H1 (cell line): ENCODE measurements around the gene SNX15. TPM values are rescaled to one million over a fixed set of nuclear protein-coding genes. Genes with fewer than 3 reads are reported as not detected.

ENCODE experiments used
- CTCF ChIA-PET: fragments of 300-600 bp; sonication (Branson Sonifier 250); formaldehyde crosslinking; loops from one replicate; lab custom pipeline; 2021; ENCODE audit not compliant: partially characterized antibody; lab: Charles Lee
- POLR2A ChIA-PET: fragments of 300-600 bp; sonication (Branson Sonifier 250); formaldehyde crosslinking; loops from one replicate; lab custom pipeline; 2021; ENCODE audit warnings: inconsistent platforms; ENCODE audit not compliant: partially characterized antibody; lab: Charles Lee
- DNase-seq, 2 experiments: peaks; one replicate each; pipeline versions ENCODE4 v3.0.0 to v3.0.0-alpha.2; 2010 to 2022; ENCODE audit warnings: low spot score in 2 of 2, low read depth in 1 of 2, mixed read lengths in 1 of 2
- FAIRE-seq: peaks from 2 replicates; lab custom pipeline; 2011; peaks lifted over from hg19 to GRCh38; lab: Jason Lieb, UNC
- H2AFZ ChIP-seq: 2 replicates; pipeline ENCODE4 v1.8.1; 2012; ENCODE audit warnings: low read length, inconsistent platforms
- H2AK5ac ChIP-seq: 2 replicates; pipeline ENCODE4 v1.6.1; 2013; ENCODE audit warnings: low read depth, low read length
- H2BK120ac ChIP-seq: replicated peaks from 2 replicates; pipeline ENCODE3; 2013; ENCODE audit warnings: low read depth, low read length, inconsistent platforms
- H2BK12ac ChIP-seq: 2 replicates; pipeline ENCODE4 v1.6.1; 2013; ENCODE audit warnings: low read depth, low read length
- H2BK15ac ChIP-seq: 2 replicates; pipeline ENCODE4 v1.6.1; 2013; ENCODE audit warnings: low read length
- H2BK20ac ChIP-seq: 2 replicates; pipeline ENCODE4 v1.6.1; 2013; ENCODE audit warnings: low read length
- H2BK5ac ChIP-seq: 2 replicates; pipeline ENCODE4 v1.6.1; 2013; ENCODE audit warnings: low read depth, low read length
- H3K14ac ChIP-seq: 2 replicates; pipeline ENCODE4 v1.6.1; 2013; ENCODE audit warnings: inconsistent platforms; ENCODE audit not compliant: insufficient read length
- H3K18ac ChIP-seq: 2 replicates; pipeline ENCODE4 v1.6.1; 2013; ENCODE audit warnings: low read length; ENCODE audit errors: extremely low read depth
- H3K23ac ChIP-seq: 2 replicates; pipeline ENCODE4 v1.6.1; 2013; ENCODE audit warnings: inconsistent platforms; ENCODE audit not compliant: insufficient read length
- H3K23me2 ChIP-seq: 2 replicates; pipeline ENCODE4 v1.6.1; 2013; ENCODE audit warnings: low read depth, low read length
- H3K27ac ChIP-seq: 2 replicates; pipeline ENCODE4 v1.6.1; 2011; ENCODE audit warnings: low read depth, low read length, inconsistent platforms
- H3K27me3 ChIP-seq, 4 experiments: replicated peaks in 1 of 4; 1 replicate in 1 of 4; 2 replicates in 3 of 4; pipeline versions ENCODE4 v1.6.1 to v1.8.1; 2011 to 2013; ENCODE audit warnings: low read length in 3 of 4, mild to moderate bottlenecking in 3 of 4, inconsistent platforms in 2 of 4, mixed read lengths in 2 of 4, moderate library complexity in 1 of 4; ENCODE audit not compliant: control insufficient read depth in 3 of 4, insufficient read depth in 3 of 4; ENCODE audit errors: extremely low read depth in 1 of 4
- H3K36me3 ChIP-seq, 4 experiments: 2 replicates each; pipeline versions ENCODE4 v1.6.1 to v1.8.1; 2011 to 2013; ENCODE audit warnings: mild to moderate bottlenecking in 4 of 4, low read length in 3 of 4, moderate library complexity in 2 of 4, control low read depth in 1 of 4, inconsistent platforms in 1 of 4; ENCODE audit not compliant: insufficient read depth in 4 of 4, control insufficient read depth in 2 of 4
- H3K4ac ChIP-seq: replicated peaks from 2 replicates; pipeline ENCODE3; 2013; ENCODE audit warnings: low read length, low read depth, mixed read lengths, inconsistent platforms; ENCODE audit not compliant: insufficient read length
- H3K4me1 ChIP-seq, 4 experiments: replicated peaks in 1 of 4; 1 replicate in 1 of 4; 2 replicates in 3 of 4; pipeline versions ENCODE4 v1.6.1 to v1.8.1; 2011 to 2013; ENCODE audit warnings: low read length in 3 of 4, inconsistent platforms in 2 of 4, mixed read lengths in 1 of 4; ENCODE audit not compliant: insufficient read depth in 4 of 4, control insufficient read depth in 3 of 4
- H3K4me2 ChIP-seq, 2 experiments: 2 replicates each; pipeline versions ENCODE4 v1.6.1 to v1.8.1; 2011 to 2013; ENCODE audit warnings: low read depth in 2 of 2, low read length in 2 of 2, control low read depth in 1 of 2, inconsistent platforms in 1 of 2, mild to moderate bottlenecking in 1 of 2; ENCODE audit not compliant: insufficient read depth in 1 of 2
- H3K4me3 ChIP-seq, 4 experiments: fragments of 200-600, 300-600 bp in 1 of 4; sonication (generic), shearing (Covaris generic), sonication (Bioruptor Twin) in 1 of 4; 2 replicates each; pipeline versions ENCODE4 v1.5.1 to v1.8.1; 2011 to 2016; ENCODE audit warnings: low read length in 4 of 4, low read depth in 3 of 4, control low read depth in 2 of 4, inconsistent platforms in 2 of 4, mild to moderate bottlenecking in 2 of 4, mixed read lengths in 1 of 4, moderate library complexity in 1 of 4; ENCODE audit not compliant: insufficient read depth in 2 of 4; ENCODE audit errors: extremely low read depth in 1 of 4
- H3K56ac ChIP-seq: replicated peaks from 2 replicates; pipeline ENCODE3; 2013; ENCODE audit warnings: low read depth, mild to moderate bottlenecking, mixed read lengths, low read length, inconsistent platforms; ENCODE audit not compliant: insufficient read length
- H3K79me1 ChIP-seq: 2 replicates; pipeline ENCODE4 v1.6.1; 2013; ENCODE audit warnings: low read depth, low read length, control low read depth
- H3K79me2 ChIP-seq, 2 experiments: 2 replicates each; pipeline versions ENCODE4 v1.6.1 to v1.8.1; 2012 to 2013; ENCODE audit warnings: low read length in 2 of 2, mild to moderate bottlenecking in 2 of 2, inconsistent platforms in 1 of 2; ENCODE audit not compliant: insufficient read depth in 2 of 2, control insufficient read depth in 1 of 2
- H3K9ac ChIP-seq, 4 experiments: replicated peaks in 1 of 4; 1 replicate in 1 of 4; 2 replicates in 3 of 4; pipeline versions ENCODE4 v1.6.1 to v1.8.1; 2011 to 2013; ENCODE audit warnings: low read depth in 3 of 4, low read length in 3 of 4, control low read depth in 2 of 4, mild to moderate bottlenecking in 2 of 4, moderate library complexity in 2 of 4, inconsistent platforms in 1 of 4; ENCODE audit errors: extremely low read depth in 1 of 4
- H3K9me3 ChIP-seq, 2 experiments: 2 replicates each; pipeline versions ENCODE4 v1.6.1 to v1.8.1; 2012 to 2013; ENCODE audit warnings: mild to moderate bottlenecking in 2 of 2, moderate library complexity in 2 of 2, control low read depth in 1 of 2, inconsistent platforms in 1 of 2, low read depth in 1 of 2, low read length in 1 of 2, mixed read lengths in 1 of 2; ENCODE audit not compliant: insufficient read depth in 2 of 2
- H4K20me1 ChIP-seq, 2 experiments: replicated peaks in 1 of 2; 2 replicates each; pipeline versions ENCODE3 to v1.8.1; 2011 to 2013; ENCODE audit warnings: inconsistent platforms in 2 of 2, low read length in 2 of 2, mild to moderate bottlenecking in 1 of 2; ENCODE audit not compliant: insufficient read depth in 2 of 2, control insufficient read depth in 1 of 2
- H4K5ac ChIP-seq: 2 replicates; pipeline ENCODE4 v1.6.1; 2013; ENCODE audit warnings: low read length, low read depth, mixed read lengths, inconsistent platforms; ENCODE audit not compliant: insufficient read length
- H4K8ac ChIP-seq: 2 replicates; pipeline ENCODE4 v1.8.0; 2013; ENCODE audit warnings: mild to moderate bottlenecking, moderate library complexity, low read length, inconsistent platforms; ENCODE audit not compliant: insufficient read depth; ENCODE audit errors: extremely low read depth
- H4K91ac ChIP-seq: replicated peaks from 2 replicates; pipeline ENCODE3; 2013; ENCODE audit warnings: low read length, mixed read lengths, inconsistent platforms; ENCODE audit not compliant: insufficient read length
- ASH2L ChIP-seq: fragments of 200-600, 300-600 bp; sonication (generic); IDR thresholded peaks from one replicate; pipeline ENCODE4 v1.7.1; 2017; ENCODE audit warnings: low read length
- CBX8 ChIP-seq: fragments of 300-800, 300-1000 bp; sonication (generic); IDR thresholded peaks from 2 replicates; pipeline ENCODE4 v1.7.1; 2016; ENCODE audit warnings: low read depth, low read length, borderline replicate concordance
- CEBPB ChIP-seq: IDR thresholded peaks from 2 replicates; pipeline ENCODE4 v1.6.1; 2012; ENCODE audit warnings: low read depth, low read length
- CREB1 ChIP-seq: IDR thresholded peaks from 2 replicates; pipeline ENCODE4 v1.6.1; 2012; ENCODE audit warnings: inconsistent platforms
- EP300 ChIP-seq, 2 experiments: IDR thresholded peaks; 1 replicate in 1 of 2; 2 replicates in 1 of 2; pipeline ENCODE4 v1.6.1; 2011 to 2012; ENCODE audit warnings: low read depth in 2 of 2, low read length in 2 of 2, mild to moderate bottlenecking in 2 of 2, borderline replicate concordance in 1 of 2, inconsistent platforms in 1 of 2, moderate library complexity in 1 of 2
- FOSL1 ChIP-seq: IDR thresholded peaks from 2 replicates; pipeline ENCODE4 v1.6.1; 2011; ENCODE audit warnings: mild to moderate bottlenecking, low read depth, low read length, moderate library complexity; ENCODE audit not compliant: insufficient read depth
- MAFK ChIP-seq: IDR thresholded peaks from 2 replicates; pipeline ENCODE4 v1.6.1; 2012; ENCODE audit warnings: low read depth, mild to moderate bottlenecking, improper control_type of control experiment, low read length
- NANOG ChIP-seq: IDR thresholded peaks from 2 replicates; pipeline ENCODE4 v1.6.1; 2011; ENCODE audit warnings: low read length, low read depth, mild to moderate bottlenecking, inconsistent platforms; ENCODE audit not compliant: insufficient read depth, poor library complexity, severe bottlenecking
- POLR2AphosphoS5 ChIP-seq: IDR thresholded peaks from 2 replicates; pipeline ENCODE4 v1.6.1; 2011; ENCODE audit warnings: low read depth, low read length
- RBBP5 ChIP-seq: IDR thresholded peaks from 2 replicates; pipeline ENCODE4 v1.7.1; 2012; ENCODE audit warnings: low read depth, mild to moderate bottlenecking, inconsistent platforms, low read length, moderate library complexity, borderline replicate concordance
- SIN3A ChIP-seq, 2 experiments: IDR thresholded peaks in 1 of 2; conservative IDR thresholded peaks in 1 of 2; 2 replicates each; pipeline ENCODE4 v1.6.1; 2011 to 2012; ENCODE audit warnings: low read length in 2 of 2, improper control_type of control experiment in 1 of 2, low read depth in 1 of 2, mild to moderate bottlenecking in 1 of 2
- TAF7 ChIP-seq: optimal IDR thresholded peaks from 2 replicates; pipeline ENCODE3; 2011; ENCODE audit warnings: low read depth, mild to moderate bottlenecking, inconsistent platforms, low read length, moderate library complexity, borderline replicate concordance
- WGBS, 2 experiments: shearing (Covaris generic) in 1 of 2; methylation state at CpG; one replicate each; pipeline versions ENCODE4 v1.1.6 to v1.1.7; 2013 to 2015; ENCODE audit warnings: low lambda C conversion rate in 2 of 2, mixed read lengths in 2 of 2, inconsistent platforms in 1 of 2, low coverage in 1 of 2, missing lambda C conversion rate in 1 of 2; ENCODE audit not compliant: insufficient replicate concordance in 2 of 2, insufficient coverage in 1 of 2, insufficient read length in 1 of 2; ENCODE audit errors: extremely low coverage in 1 of 2, missing lambda C conversion rate in 1 of 2; 5-methylcytosine and 5-hydroxymethylcytosine counted together
- polyA plus RNA-seq, 7 experiments: library from polyadenylated mRNA; depleted of rRNA in 3 of 7; stranded (reverse) in 5 of 7; unstranded in 2 of 7; fragments of >200 nt in 5 of 7; fragments of 200-250 nt in 2 of 7; gene quantifications; 1 replicate in 5 of 7; 2 replicates in 1 of 7; 4 replicates in 1 of 7; pipeline versions ENCODE4 v1.2.1 to v1.2.3, GENCODE V29; 2011 to 2013; ENCODE audit warnings: missing spikeins in 2 of 7, mixed read lengths in 2 of 7
- total RNA-seq: library from RNA; stranded (reverse); fragmentation: NEBNext Ultra II Directional; extraction: Animal tissue kit (Norgen Biotek cat#: 25700); gene quantifications from 2 replicates; pipeline ENCODE4 v1.2.1, GENCODE V29; 2021
- TF ChIP-seq, protein P1 (sequence below): IDR thresholded peaks from 2 replicates; pipeline ENCODE4 v1.6.1; 2011; ENCODE audit warnings: low read length, improper control_type of control experiment

The SNX15 gene
- total and polyA plus RNA-seq, 2 of the 8 experiments (the other 6 are each of a cell fraction or from before 2014, with no cell fraction given), result 13.0 to 18.3 TPM

GRCh38 chr11:65087827-65088226 is 60.6 kb downstream of the SNX15 start:
- Histone ChIP-seq H3K79me1 (peaks cover 14% of the 10 kb centered on the region), H3K9ac (no peak overlapping the region), H3K79me2 (peaks cover 7 to 13% of the 10 kb centered on the region in 2 experiments)

More at GRCh38 chr11:65087827-65088226, 60.6 kb downstream of the SNX15 start:
- Histone ChIP-seq H4K20me1 (peaks cover 0 to 4% of the 10 kb centered on the region in 2 experiments), H3K23me2 (peaks cover 8% of the 10 kb centered on the region), H4K8ac (no peak overlapping the region), H2BK15ac (no peak overlapping the region), H3K9me3 (no peaks in the 10 kb centered on the region), H3K4ac (no peak overlapping the region), H3K27me3 (no peaks in the 10 kb centered on the region), H3K36me3 (peaks cover 2 to 14% (median 11%) of the 10 kb centered on the region in 4 experiments; a peak in 6 of 8 replicates), H3K4me3 (no peak overlapping the region), H2AK5ac (no peak overlapping the region), H4K91ac (no peak overlapping the region), H3K4me2 (no peak overlapping the region), H2BK12ac (no peak overlapping the region), H2BK120ac (no peak overlapping the region), H3K14ac (no peak overlapping the region), H3K27ac (no peak overlapping the region), H2BK5ac (no peak overlapping the region), H3K56ac (no peak overlapping the region), H4K5ac (no peak overlapping the region), H2BK20ac (no peak overlapping the region), H2AFZ (no peak overlapping the region), H3K23ac (no peak overlapping the region), H3K18ac (no peak overlapping the region), H3K4me1 (peaks cover 0 to 7% (median 3%) of the 10 kb centered on the region in 4 experiments; a peak in 5 of 7 replicates)
- ChIA-PET POLR2A (interaction anchor here (6.7 to 16.8 kb wide), 3 partner anchors 10 to 27 kb away, joined by 50 to 230 read pairs (median 186); partner anchors contain the start of genes CDCA5, TM7SF2, VPS51 and ZFPL1), CTCF (interaction anchor here (2.2 kb wide), 1 partner anchor 20 kb away, joined by 6 read pairs; no protein-coding TSS in a partner anchor)
- TF ChIP-seq MAFK, result no peak
- no peak for TF ChIP-seq ASH2L
- TF ChIP-seq CREB1, result no peak
- no peak for TF ChIP-seq NANOG
- TF ChIP-seq TAF7, result no peak
- TF ChIP-seq CBX8, result no peak
- TF ChIP-seq SIN3A (conservative IDR thresholded peaks at IDR 0.05 in 1 of 2, IDR thresholded peaks at IDR 0.05 in 1 of 2; ENCODE audit: low read depth in 1 of 2, low read length in 2 of 2), result no peak
- no peak for TF ChIP-seq RBBP5
- TF ChIP-seq CEBPB, result no peak
- TF ChIP-seq, protein P1, sequence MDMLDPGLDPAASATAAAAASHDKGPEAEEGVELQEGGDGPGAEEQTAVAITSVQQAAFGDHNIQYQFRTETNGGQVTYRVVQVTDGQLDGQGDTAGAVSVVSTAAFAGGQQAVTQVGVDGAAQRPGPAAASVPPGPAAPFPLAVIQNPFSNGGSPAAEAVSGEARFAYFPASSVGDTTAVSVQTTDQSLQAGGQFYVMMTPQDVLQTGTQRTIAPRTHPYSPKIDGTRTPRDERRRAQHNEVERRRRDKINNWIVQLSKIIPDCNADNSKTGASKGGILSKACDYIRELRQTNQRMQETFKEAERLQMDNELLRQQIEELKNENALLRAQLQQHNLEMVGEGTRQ, result no peak
- no peak for TF ChIP-seq POLR2AphosphoS5
- TF ChIP-seq EP300 (IDR thresholded peaks at IDR 0.05; ENCODE audit: borderline replicate concordance in 1 of 2, low read depth in 2 of 2, low read length in 2 of 2), result no peak
- no peak for TF ChIP-seq FOSL1
- no peak for FAIRE-seq
- 96% methylated on average over 15 of the region's 15 CpGs; no CpG with 5 or more reads in 1 of the 2 experiments for WGBS, 2 experiments
- no peak for DNase-seq
